Nephron progenitor cell (in vitro differentiated cells): ENCODE data around the gene TNFSF18.

ENCODE experiments used
- DNase-seq: peaks from one replicate; pipeline ENCODE4 v3.0.0; 2021
- H3K27ac Mint-ChIP-seq: 2 replicates; pipeline ENCODE4 v1.8.0; 2021; ENCODE audit warnings: mild to moderate bottlenecking, moderate library complexity, mixed read lengths
- H3K27me3 Mint-ChIP-seq: 2 replicates; pipeline ENCODE4 v1.8.0; 2021; ENCODE audit warnings: mild to moderate bottlenecking, low read depth, mixed read lengths; ENCODE audit not compliant: poor library complexity
- H3K36me3 Mint-ChIP-seq: 2 replicates; pipeline ENCODE4 v1.8.0; 2021; ENCODE audit warnings: low read depth, mixed read lengths
- H3K4me1 Mint-ChIP-seq: 2 replicates; pipeline ENCODE4 v1.8.0; 2021; ENCODE audit warnings: mixed read lengths
- H3K4me3 Mint-ChIP-seq: 2 replicates; pipeline ENCODE4 v1.8.0; 2021; ENCODE audit warnings: mild to moderate bottlenecking, moderate library complexity, mixed read lengths
- H3K9me3 Mint-ChIP-seq: 2 replicates; pipeline ENCODE4 v1.8.0; 2021; ENCODE audit warnings: mild to moderate bottlenecking, moderate library complexity, mixed read lengths
- CTCF ChIP-seq: fragments of 200-600 bp; sonication (generic); IDR thresholded peaks from 2 replicates; pipeline ENCODE4 v1.5.0; 2021; ENCODE audit warnings: antibody characterized with exemption

The TNFSF18 gene

GRCh38 chr1:173024543-173024942 lies 26.2 kb downstream of the TNFSF18 start:
- peaks cover 4% of the 10 kb centered on the region for H3K27me3 Mint-ChIP-seq
- TF ChIP-seq CTCF = no peak
- H3K27ac Mint-ChIP-seq = no peak overlapping the region
- peaks cover 7% of the 10 kb centered on the region for H3K9me3 Mint-ChIP-seq
- no peaks in the 10 kb centered on the region for H3K4me1 Mint-ChIP-seq
- no peak for DNase-seq
- no peak overlapping the region for H3K4me3 Mint-ChIP-seq
- H3K36me3 Mint-ChIP-seq = no peaks in the 10 kb centered on the region

DNA sequence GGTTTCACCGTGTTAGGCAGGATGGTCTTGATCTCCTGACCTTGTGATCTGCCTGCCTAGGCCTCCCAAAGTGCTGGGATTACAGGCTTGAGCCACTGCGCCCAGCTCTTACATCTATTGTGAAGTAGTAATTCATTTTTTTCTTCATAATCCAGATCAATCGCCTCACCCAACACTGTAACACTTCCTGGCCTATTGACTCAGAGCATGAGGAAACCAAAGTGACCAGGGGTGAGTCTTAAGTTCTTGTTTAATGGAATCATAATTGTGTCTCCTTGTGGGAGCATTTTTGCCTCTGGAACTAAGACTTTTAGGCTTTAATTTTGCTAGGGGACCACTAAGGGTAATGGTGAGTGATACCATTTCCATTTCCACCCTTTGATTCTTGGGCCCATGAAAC lies 27.4 kb downstream of the TNFSF18 start:
- peaks cover 7% of the 10 kb centered on the region for H3K9me3 Mint-ChIP-seq
- DNase-seq = no peak
- no peak overlapping the region for H3K27ac Mint-ChIP-seq
- H3K4me1 Mint-ChIP-seq = no peaks in the 10 kb centered on the region
- no peak for TF ChIP-seq CTCF
- no peaks in the 10 kb centered on the region for H3K36me3 Mint-ChIP-seq
- H3K27me3 Mint-ChIP-seq = peaks cover 7% of the 10 kb centered on the region
- no peak overlapping the region for H3K4me3 Mint-ChIP-seq

GRCh38 chr1:173020138-173020750 lies 30.5 kb downstream of the TNFSF18 start:
- no peaks in the 10 kb centered on the region for H3K4me1 Mint-ChIP-seq

GRCh38 chr1:173017792-173018191 lies 32.9 kb downstream of the TNFSF18 start:
- no peak overlapping the region for H3K27ac Mint-ChIP-seq
- peaks cover 7% of the 10 kb centered on the region for H3K27me3 Mint-ChIP-seq
- no peak overlapping the region for H3K4me3 Mint-ChIP-seq
- H3K9me3 Mint-ChIP-seq = no peaks in the 10 kb centered on the region
- TF ChIP-seq CTCF = no peak
- DNase-seq = no peak
- H3K36me3 Mint-ChIP-seq = no peaks in the 10 kb centered on the region
- H3K4me1 Mint-ChIP-seq = no peaks in the 10 kb centered on the region

More at GRCh38 chr1:173020138-173020750, 30.5 kb downstream of the TNFSF18 start:
- no peak for TF ChIP-seq CTCF
- H3K36me3 Mint-ChIP-seq = no peaks in the 10 kb centered on the region
- no peaks in the 10 kb centered on the region for H3K9me3 Mint-ChIP-seq
- H3K27ac Mint-ChIP-seq = no peak overlapping the region
- H3K27me3 Mint-ChIP-seq = peaks cover 7% of the 10 kb centered on the region
- no peak for DNase-seq
- H3K4me3 Mint-ChIP-seq = no peak overlapping the region

DNA sequence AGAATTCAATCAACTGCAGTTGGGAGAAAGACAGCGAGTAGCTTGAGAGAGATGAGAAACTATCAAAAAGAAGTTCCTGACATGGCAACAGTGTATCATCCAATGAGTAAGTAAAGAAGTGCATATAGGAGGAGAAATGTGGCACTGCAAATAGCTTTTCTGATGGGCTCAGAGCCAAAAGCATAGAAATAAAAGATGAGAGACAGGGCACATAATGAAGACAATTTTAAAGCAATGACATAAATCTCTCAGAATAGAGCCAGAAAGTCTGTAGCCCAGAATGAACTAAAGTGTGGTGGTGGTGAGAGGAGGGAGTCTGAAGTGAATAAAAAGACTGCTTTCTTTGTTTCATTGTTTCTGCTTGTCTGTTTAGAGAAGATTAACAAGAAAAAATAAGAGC lies 34.3 kb downstream of the TNFSF18 start:
- no peak overlapping the region for H3K27ac Mint-ChIP-seq

More for the DNA sequence above, 34.3 kb downstream of the TNFSF18 start:
- H3K9me3 Mint-ChIP-seq = no peaks in the 10 kb centered on the region
- H3K36me3 Mint-ChIP-seq = no peaks in the 10 kb centered on the region
- TF ChIP-seq CTCF = no peak
- H3K4me3 Mint-ChIP-seq = no peak overlapping the region
- no peak for DNase-seq
- no peaks in the 10 kb centered on the region for H3K4me1 Mint-ChIP-seq
- peaks cover 3% of the 10 kb centered on the region for H3K27me3 Mint-ChIP-seq
